NCI-H2081 (cell line): ENCODE measurements around the gene RGS7.
"Not testable (repeated sequence)": the region's sequence is repeated elsewhere in the genome, so short reads cannot be mapped to it uniquely, and the experiment has no call there.

Experiments used
- DNase-seq, 2 experiments: peaks; one replicate each; lab custom pipeline; 2025; lab: John Stamatoyannopoulos, UW

Gene RGS7

GRCh38 chr1:241138248-241138647, 218.8 kb downstream of the RGS7 start:
- no peak for DNase-seq

- no peak for DNase-seq
Measured at GRCh38 chr1:241136389-241136788, 220.6 kb downstream of the RGS7 start.

DNA sequence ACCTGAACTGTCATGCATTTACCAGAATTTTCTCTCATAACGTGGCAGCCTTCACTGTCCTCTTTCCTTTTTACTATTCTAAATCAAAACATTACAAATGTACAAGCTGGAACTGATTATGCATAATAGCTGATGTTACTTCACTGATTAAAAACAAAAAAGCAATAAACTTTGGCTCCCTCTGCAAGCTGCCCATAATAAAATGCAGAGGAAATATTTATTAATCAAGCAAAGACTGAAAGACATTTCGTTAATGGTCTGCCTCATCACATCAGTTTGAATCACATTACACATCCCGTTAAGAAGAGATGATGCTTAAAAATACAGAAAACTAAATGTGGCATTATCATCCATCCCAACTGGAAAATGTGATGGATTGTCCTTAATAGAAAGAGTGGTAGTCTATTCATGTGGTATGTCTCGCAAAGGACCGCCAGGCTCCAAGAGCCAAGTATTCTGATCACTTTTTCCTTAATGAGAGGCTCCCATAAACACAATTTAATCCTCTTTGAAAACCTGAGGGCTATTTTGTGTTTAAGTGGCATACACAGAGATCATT, 225.3 kb downstream of the RGS7 start:
- DNase-seq, result no peak

- DNase-seq, result no peak
Measured at GRCh38 chr1:241130881-241131280, 226.1 kb downstream of the RGS7 start.

DNA sequence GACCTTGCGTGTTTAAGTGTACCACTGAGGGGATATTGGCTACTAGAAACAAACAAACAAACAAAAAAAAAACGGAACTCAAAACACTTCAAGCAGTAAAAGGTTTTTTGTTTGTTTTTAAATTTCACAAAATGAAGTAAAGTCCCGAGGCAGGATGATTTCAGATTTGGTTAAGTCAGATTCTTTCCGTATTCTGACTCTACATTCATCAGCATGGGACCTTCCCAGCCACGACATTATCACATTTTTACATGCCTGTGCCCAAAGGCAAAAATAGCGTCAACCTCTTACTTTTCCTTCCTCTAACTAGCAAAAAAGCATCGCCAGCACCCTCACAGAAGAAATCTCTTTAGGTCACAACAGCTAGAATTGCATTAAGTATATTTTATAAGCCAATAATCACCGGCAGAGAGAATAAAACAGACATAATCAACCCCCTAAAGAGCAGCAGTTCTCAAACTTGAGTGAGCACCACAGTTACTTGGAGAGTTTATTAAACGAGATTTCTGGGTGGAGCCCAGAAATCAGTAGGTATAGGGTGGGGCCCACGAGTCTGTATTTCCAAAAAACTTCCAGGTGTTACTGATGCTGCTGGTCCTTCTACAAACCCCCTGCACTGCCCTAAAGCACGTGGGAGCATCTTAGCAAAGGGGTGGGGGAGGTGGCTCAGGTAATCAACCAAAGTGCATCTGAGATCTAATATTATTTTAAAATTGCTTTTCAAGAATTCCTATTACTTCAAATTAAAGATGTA, 227.6 kb downstream of the RGS7 start:
- DNase-seq, result no peak

- DNase-seq, result no peak
Measured at GRCh38 chr1:241125286-241125685, 231.7 kb downstream of the RGS7 start.

DNA sequence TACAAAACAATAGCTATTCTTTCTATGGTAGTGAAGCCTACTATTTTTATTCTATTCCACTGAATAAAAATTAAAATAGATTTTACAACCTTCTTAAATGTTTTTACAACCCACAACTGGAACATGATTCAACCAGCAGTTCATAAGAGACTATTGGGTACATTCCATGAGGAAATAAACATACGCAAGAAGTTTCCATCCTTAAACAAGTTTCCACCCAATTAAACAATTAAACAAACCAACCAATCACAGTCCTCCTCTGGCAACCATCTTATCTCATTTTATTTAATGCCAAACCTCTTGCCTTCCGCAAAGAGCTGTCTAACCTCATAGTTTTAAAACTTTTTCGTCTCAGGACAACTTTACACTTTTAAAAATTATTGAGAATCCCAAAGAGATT, 239.0 kb downstream of the RGS7 start:
- DNase-seq, result no peak

DNA sequence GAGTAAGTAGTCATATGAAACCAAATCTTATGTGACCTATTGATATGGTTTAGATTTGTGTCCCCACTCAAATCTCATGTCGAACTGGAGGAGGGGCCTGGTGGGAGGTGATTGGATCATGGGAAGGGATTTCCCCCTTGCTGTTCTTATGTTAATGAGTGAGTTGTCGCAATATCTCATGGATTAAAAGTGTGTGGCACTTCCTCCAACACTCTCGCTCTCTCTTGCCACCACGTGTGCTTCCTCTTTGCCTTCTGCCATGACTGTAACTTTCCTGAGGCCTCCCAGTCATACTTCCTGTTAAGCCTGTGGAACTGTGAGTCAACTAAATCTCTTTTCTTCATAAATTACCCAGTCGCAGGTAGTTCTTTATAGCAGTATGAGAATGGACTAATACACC, 241.2 kb downstream of the RGS7 start:
- no peak for DNase-seq

GRCh38 chr1:241114699-241115233, 242.2 kb downstream of the RGS7 start:
- DNase-seq, result no peak

- no peak for DNase-seq
Measured at GRCh38 chr1:241113557-241113956, 243.4 kb downstream of the RGS7 start.

DNA sequence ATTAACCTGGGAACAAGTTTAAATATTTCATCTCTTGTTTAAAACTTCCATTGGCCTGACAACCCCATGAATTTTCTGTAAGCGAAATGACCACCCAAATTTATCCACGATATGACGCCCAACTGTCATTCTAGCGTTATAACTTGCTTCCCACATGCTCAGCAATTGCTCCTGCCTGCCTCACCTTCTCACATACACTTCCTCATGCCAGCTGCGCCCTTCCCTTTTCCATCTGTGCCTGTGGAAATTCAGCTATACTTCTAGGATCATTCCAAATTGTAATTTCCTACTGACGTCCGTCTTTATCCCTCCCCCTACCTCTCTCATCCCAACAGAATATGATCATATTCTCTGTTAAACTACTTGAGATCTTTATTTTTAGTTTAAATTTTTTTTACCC, 248.0 kb downstream of the RGS7 start:
- no peak for DNase-seq

DNA sequence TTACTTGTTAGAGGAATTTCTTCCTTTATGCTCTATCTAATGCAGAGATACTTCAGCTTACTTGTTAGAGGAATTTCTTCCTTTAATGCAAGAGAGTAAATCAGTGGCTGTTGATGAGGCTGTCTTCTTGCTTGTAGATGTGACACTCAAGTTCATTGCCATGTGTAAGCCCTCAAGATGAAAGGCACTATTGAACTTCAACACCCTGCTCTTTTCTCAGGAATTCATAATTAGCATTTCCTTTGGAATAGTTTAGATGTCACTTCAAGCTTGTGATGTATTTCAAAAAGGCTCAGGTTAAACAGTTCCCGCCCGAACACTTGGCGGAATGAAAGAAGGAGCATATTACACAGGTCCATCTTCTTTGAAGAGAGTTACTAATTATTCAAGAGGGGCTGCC, 251.9 kb downstream of the RGS7 start:
- no peak for DNase-seq

- DNase-seq, result no peak
Measured at GRCh38 chr1:241102664-241103063, 254.3 kb downstream of the RGS7 start.

- DNase-seq, result no peak
Measured at GRCh38 chr1:241101622-241102021, 255.4 kb downstream of the RGS7 start.

DNA sequence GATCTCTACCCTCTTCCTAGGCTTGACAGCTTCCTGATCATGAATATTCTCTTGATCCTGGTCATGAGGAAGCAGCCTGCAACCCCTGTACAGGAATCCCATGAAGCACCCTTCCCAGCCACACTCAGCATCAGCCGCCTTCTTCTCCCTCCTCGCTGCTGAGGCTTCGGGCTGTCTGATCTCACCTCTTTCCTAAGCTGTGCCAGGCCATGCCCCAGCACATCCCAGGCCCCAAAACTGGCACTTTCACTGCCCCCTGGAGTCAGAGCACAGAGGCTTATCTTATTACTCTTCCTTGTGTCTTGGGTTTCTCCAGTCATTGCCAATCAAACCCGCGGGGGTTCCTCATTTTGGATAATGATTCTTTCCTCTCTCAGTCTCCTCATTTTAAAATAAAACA, 259.5 kb downstream of the RGS7 start:
- no peak for DNase-seq

GRCh38 chr1:241096982-241097381, 260.0 kb downstream of the RGS7 start:
- DNase-seq, result no peak

- DNase-seq, result no peak
Measured at GRCh38 chr1:241095847-241096246, 261.2 kb downstream of the RGS7 start.

DNA sequence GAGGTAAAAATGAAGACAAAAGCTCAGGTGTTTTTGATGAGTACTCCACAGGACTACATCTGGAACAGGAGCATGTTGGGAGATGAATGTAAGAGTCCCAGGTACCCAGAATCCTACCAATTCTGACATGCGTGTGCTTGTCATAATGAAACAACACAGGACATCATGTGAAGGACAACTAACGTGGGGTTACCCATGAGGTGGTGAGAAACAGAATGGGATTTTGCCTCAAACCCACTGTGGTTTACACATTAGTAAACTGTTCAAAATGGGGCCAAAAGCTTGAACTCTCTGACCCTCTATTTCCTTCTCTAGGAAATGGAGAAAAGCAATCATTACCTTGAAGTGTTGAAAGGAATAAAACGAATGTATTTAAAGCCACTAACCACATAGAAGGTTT, 266.2 kb downstream of the RGS7 start:
- DNase-seq, result no peak

GRCh38 chr1:241089066-241089465, 267.9 kb downstream of the RGS7 start:
- not testable (repeated sequence) for DNase-seq

DNA sequence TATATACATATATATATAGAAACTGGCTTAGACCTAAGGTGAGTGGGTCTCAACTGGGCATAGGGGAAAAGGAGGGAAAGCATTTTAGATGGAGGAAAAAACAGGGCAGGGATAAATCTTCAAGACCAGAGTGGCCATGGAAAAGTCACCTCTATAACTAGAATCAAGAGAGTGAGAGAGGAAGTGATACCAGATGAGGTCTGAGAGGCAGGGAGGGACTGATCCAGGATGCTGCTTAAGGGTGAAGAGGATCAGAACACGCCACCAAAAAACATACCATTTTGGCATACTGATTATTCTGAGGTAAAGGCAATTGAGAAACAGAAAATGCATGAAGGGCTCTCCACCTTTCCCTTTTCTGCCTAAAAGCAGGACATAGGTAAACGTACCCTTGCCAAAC, 268.9 kb downstream of the RGS7 start:
- not testable (repeated sequence) for DNase-seq

- no peak for DNase-seq
Measured at GRCh38 chr1:241086686-241087085, 270.3 kb downstream of the RGS7 start.

DNA sequence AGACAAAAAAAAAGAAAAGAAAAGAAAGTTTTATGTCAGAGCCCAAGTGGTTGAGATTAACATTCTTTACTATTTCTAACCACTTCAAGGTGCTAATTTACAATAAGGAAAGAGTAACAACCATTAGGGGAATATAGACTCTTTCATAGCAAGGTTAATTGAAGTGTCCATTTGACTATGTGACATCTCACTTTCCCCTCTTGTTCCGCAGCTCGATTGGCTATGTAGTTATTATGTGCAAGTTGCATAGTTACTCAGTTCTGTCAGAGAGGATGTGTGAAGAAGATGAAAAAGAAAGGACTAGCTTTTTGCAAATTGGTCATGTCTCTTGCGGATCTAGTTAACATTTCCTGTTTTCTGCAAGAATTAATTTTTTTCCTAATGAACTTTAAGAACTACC, 273.7 kb downstream of the RGS7 start:
- DNase-seq, result no peak

- DNase-seq, result no peak
Measured at GRCh38 chr1:241081473-241081872, 275.5 kb downstream of the RGS7 start.

DNA sequence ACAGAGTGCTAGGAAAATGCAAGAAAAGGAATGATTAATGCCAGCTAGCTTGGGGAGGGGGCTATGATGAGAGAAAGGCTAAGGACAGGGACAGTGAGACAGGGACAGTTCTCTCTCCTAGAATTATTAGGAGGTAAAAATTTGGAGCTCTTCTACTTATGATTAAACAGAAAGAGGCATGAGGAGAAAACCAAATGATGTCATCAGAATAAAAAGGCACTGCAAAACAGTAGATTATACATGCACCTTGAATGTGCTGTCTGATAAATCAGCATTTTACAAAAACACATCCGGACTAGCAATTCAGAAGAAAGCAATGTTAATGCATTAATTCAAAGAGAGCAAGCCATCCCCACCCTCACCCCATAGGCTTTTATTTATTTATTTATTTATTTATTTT, 277.5 kb downstream of the RGS7 start:
- DNase-seq, result no peak
